Mesenchymal stem cell (in vitro differentiated cells and primary cell): ENCODE measurements around the gene CUL4B.
"Not testable (repeated sequence)": the region's sequence is repeated elsewhere in the genome, so short reads cannot be mapped to it uniquely, and the experiment has no call there.

Source experiments
- DNase-seq: peaks from one replicate; pipeline ENCODE4 v3.0.0-alpha.2; 2013
- H2AFZ ChIP-seq: one replicate; pipeline ENCODE4 v1.6.1; 2013; ENCODE audit warnings: low read depth, mild to moderate bottlenecking, control low read depth, inconsistent platforms, low read length, moderate library complexity
- H2AK5ac ChIP-seq: 2 replicates; pipeline ENCODE4 v1.6.1; 2013; ENCODE audit warnings: low read length, moderate library complexity, mild to moderate bottlenecking, inconsistent platforms; ENCODE audit not compliant: severe bottlenecking
- H2BK120ac ChIP-seq: one replicate; pipeline ENCODE4 v1.6.1; 2013; ENCODE audit warnings: low read depth, mild to moderate bottlenecking, inconsistent platforms, low read length, moderate library complexity
- H2BK12ac ChIP-seq, 2 experiments: one replicate each; pipeline ENCODE4 v1.6.1; 2013; ENCODE audit warnings: inconsistent platforms in 2 of 2, low read length in 2 of 2, mild to moderate bottlenecking in 2 of 2, moderate library complexity in 2 of 2, control low read depth in 1 of 2
- H2BK15ac ChIP-seq: one replicate; pipeline ENCODE4 v1.6.1; 2013; ENCODE audit warnings: mild to moderate bottlenecking, low read depth, inconsistent platforms; ENCODE audit not compliant: poor library complexity, severe bottlenecking
- H2BK5ac ChIP-seq: 2 replicates; pipeline ENCODE4 v1.6.1; 2013; ENCODE audit warnings: low read depth, mild to moderate bottlenecking, low read length, control low read depth, inconsistent platforms; ENCODE audit not compliant: poor library complexity, severe bottlenecking
- H3K14ac ChIP-seq, 2 experiments: one replicate each; pipeline ENCODE4 v1.6.1; 2013; ENCODE audit warnings: inconsistent platforms in 2 of 2, low read length in 2 of 2, control low read depth in 1 of 2, mild to moderate bottlenecking in 1 of 2, moderate library complexity in 1 of 2
- H3K18ac ChIP-seq, 2 experiments: one replicate each; pipeline ENCODE4 v1.6.1; 2013; ENCODE audit warnings: inconsistent platforms in 2 of 2, low read length in 2 of 2, control low read depth in 1 of 2, low read depth in 1 of 2, mild to moderate bottlenecking in 1 of 2
- H3K23ac ChIP-seq, 2 experiments: one replicate each; pipeline ENCODE4 v1.6.1; 2013; ENCODE audit warnings: inconsistent platforms in 2 of 2, low read length in 2 of 2, mild to moderate bottlenecking in 2 of 2, moderate library complexity in 2 of 2, control low read depth in 1 of 2
- H3K27ac ChIP-seq: 2 replicates; pipeline ENCODE4 v1.5.1; 2013; ENCODE audit warnings: mild to moderate bottlenecking, moderate library complexity, low read length, control low read depth, inconsistent platforms; ENCODE audit not compliant: poor library complexity, severe bottlenecking
- H3K27me3 ChIP-seq, 2 experiments: 2 replicates each; pipeline versions ENCODE4 v1.6.1 to v1.7.0; 2013; ENCODE audit warnings: low read length in 2 of 2, mild to moderate bottlenecking in 2 of 2, moderate library complexity in 2 of 2, control low read depth in 1 of 2, inconsistent platforms in 1 of 2; ENCODE audit not compliant: control insufficient read depth in 1 of 2, insufficient read depth in 1 of 2
- H3K36me3 ChIP-seq, 2 experiments: 2 replicates each; pipeline versions ENCODE4 v1.6.1 to v1.7.0; 2013; ENCODE audit warnings: low read length in 2 of 2, control low read depth in 1 of 2, inconsistent platforms in 1 of 2, low read depth in 1 of 2, mild to moderate bottlenecking in 1 of 2; ENCODE audit not compliant: insufficient read depth in 2 of 2, control insufficient read depth in 1 of 2
- H3K4ac ChIP-seq, 2 experiments: one replicate each; pipeline ENCODE4 v1.6.1; 2013; ENCODE audit warnings: inconsistent platforms in 2 of 2, low read length in 2 of 2, mild to moderate bottlenecking in 2 of 2, moderate library complexity in 2 of 2, control low read depth in 1 of 2, low read depth in 1 of 2
- H3K4me1 ChIP-seq: 2 replicates; pipeline ENCODE4 v1.6.1; 2013; ENCODE audit warnings: low read depth, low read length, control low read depth; ENCODE audit not compliant: control insufficient read depth, insufficient read depth
- H3K4me2 ChIP-seq: 2 replicates; pipeline ENCODE4 v1.6.1; 2013; ENCODE audit warnings: low read length, mild to moderate bottlenecking, inconsistent platforms; ENCODE audit not compliant: poor library complexity, severe bottlenecking
- H3K4me3 ChIP-seq, 2 experiments: 2 replicates each; pipeline versions ENCODE4 v1.5.1 to v1.7.0; 2013; ENCODE audit warnings: low read length in 2 of 2, mild to moderate bottlenecking in 2 of 2, control low read depth in 1 of 2, low read depth in 1 of 2; ENCODE audit not compliant: insufficient read depth in 1 of 2
- H3K79me1 ChIP-seq: replicated peaks from 2 replicates; pipeline ENCODE4 v1.6.1; 2013; ENCODE audit warnings: mild to moderate bottlenecking, control low read depth, low read length, inconsistent platforms; ENCODE audit not compliant: poor library complexity, severe bottlenecking
- H3K9ac ChIP-seq: 2 replicates; pipeline ENCODE4 v1.7.0; 2013; ENCODE audit warnings: mild to moderate bottlenecking, low read length, moderate library complexity
- H3K9me3 ChIP-seq: 2 replicates; pipeline ENCODE4 v1.7.0; 2013; ENCODE audit warnings: mild to moderate bottlenecking, low read length; ENCODE audit not compliant: control insufficient read depth
- H4K8ac ChIP-seq: one replicate; pipeline ENCODE4 v1.6.1; 2013; ENCODE audit warnings: inconsistent platforms, mild to moderate bottlenecking, low read length, moderate library complexity
- H4K91ac ChIP-seq: one replicate; pipeline ENCODE4 v1.6.1; 2013; ENCODE audit warnings: mild to moderate bottlenecking, low read length, inconsistent platforms
- WGBS: methylation state at CpG from one replicate; pipeline ENCODE4 v1.1.7; 2013; ENCODE audit warnings: mixed read lengths; 5-methylcytosine and 5-hydroxymethylcytosine counted together

Gene CUL4B

DNA sequence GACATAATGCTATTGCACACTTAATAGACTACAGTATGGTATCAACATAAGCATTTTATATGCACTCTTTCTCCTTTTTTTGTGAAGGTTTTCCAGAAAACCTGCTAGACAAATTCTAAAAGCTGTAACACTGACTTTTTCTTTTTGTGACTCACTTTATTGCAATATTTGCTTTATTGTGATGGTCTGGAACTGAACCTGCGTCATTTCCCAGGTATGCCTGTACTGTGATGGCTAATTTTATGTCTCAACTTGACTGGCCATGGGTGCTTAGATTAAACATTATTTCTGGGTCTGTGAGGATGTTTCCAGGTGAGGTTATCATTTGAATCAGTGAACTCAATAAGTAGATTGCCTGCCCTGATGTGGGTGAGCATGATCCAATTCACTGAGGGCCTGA lies 56.2 kb downstream of the CUL4B start:
- Histone ChIP-seq H3K27ac (no peak overlapping the region), H3K18ac (no peak overlapping the region), H3K4me3 (no peak overlapping the region), H3K79me1 (no peaks in the 10 kb centered on the region), H3K4me1 (no peaks in the 10 kb centered on the region), H4K91ac (no peak overlapping the region), H3K9me3 (no peaks in the 10 kb centered on the region), H3K23ac (no peak overlapping the region), H3K9ac (no peak overlapping the region), H3K27me3 (no peaks in the 10 kb centered on the region), H2BK12ac (no peak overlapping the region), H3K36me3 (no peaks in the 10 kb centered on the region), H2AK5ac (no peak overlapping the region), H3K4me2 (no peak overlapping the region), H4K8ac (no peak overlapping the region), H3K4ac (no peak overlapping the region), H2BK120ac (no peak overlapping the region), H2BK15ac (no peak overlapping the region), H3K14ac (no peak overlapping the region), H2AFZ (no peak overlapping the region), H2BK5ac (no peak overlapping the region)
- no peak for DNase-seq
- 84% methylated on average over 1 of the region's 1 CpG for WGBS

DNA sequence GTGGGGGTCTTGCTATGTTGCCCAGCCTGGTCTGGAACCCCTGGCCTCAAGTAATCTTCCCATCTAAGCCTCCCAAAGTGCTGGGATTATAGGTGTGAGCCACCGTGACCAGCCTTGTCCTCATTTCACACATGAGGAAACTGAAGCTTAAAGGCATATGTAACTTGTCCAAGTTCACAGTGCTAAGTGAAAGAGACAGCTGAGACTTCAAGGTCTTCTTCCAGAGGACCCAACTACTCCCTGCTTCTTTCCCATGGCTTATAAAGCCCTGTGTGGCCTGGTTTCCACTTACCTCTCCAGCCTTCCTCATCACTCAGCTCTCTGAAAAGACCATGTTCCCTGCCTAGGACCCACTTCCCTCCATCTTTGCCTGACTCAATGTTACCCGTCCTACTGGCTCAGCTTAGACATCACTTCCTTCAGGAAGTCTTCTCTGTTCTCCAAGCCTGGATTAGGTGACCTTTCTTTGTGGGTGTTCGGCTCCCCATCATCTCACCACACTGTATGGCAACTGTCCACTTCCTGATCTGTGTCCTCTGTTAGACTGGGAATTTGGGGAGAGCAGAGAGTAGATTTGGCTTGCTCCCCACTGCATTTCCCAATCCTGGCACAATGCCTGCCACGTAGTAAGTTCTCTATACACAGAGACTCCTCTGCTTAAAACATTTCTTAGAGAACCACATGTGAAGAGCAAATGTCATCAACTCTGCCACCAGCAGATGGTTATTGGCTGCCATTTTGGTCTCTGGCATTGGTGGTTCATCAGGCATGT lies 61.3 kb downstream of the CUL4B start:
- Histone ChIP-seq H4K91ac (no peak overlapping the region), H3K79me1 (no peaks in the 10 kb centered on the region), H3K27ac (no peak overlapping the region), H3K4me2 (no peak overlapping the region), H3K9ac (no peak overlapping the region), H2BK120ac (no peak overlapping the region), H2BK5ac (no peak overlapping the region), H2AK5ac (no peak overlapping the region), H3K14ac (no peak overlapping the region), H2AFZ (no peak overlapping the region), H3K4ac (no peak overlapping the region), H3K9me3 (no peaks in the 10 kb centered on the region), H3K18ac (no peak overlapping the region), H2BK12ac (no peak overlapping the region), H3K27me3 (no peaks in the 10 kb centered on the region), H3K4me3 (no peak overlapping the region), H3K36me3 (no peaks in the 10 kb centered on the region), H4K8ac (no peak overlapping the region), H3K4me1 (no peaks in the 10 kb centered on the region), H3K23ac (no peak overlapping the region), H2BK15ac (no peak overlapping the region)
- no peak for DNase-seq
- WGBS, result 88% methylated on average over 2 of the region's 4 CpGs

DNA sequence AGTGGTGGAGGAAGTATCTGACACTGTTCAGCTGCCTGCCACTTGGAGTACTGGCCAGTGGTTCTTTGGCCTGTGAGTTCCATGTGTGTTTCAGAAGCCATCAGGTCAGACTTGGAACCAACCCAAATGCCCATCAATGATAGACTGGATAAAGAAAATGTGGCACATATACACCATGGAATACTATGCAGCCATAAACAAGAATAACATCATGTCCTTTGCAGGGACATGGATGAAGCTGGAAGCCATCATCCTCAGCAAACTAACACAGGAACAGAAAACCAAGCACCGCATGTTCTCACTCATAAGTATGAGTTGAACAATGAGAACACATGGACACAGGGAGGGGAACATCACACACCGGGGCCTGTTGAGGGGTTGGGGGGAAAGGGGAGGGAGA lies 70.6 kb downstream of the CUL4B start:
- H3K36me3 ChIP-seq, H3K79me1 ChIP-seq, H2BK12ac ChIP-seq, H3K14ac ChIP-seq, H3K4me1 ChIP-seq, H3K4me2 ChIP-seq, H3K4ac ChIP-seq, H3K18ac ChIP-seq, H2BK120ac ChIP-seq, H3K27me3 ChIP-seq, H2BK15ac ChIP-seq, H3K4me3 ChIP-seq, H3K27ac ChIP-seq, H4K91ac ChIP-seq, H3K9me3 ChIP-seq, H2AK5ac ChIP-seq, DNase-seq, H2BK5ac ChIP-seq, H4K8ac ChIP-seq, H3K9ac ChIP-seq, H2AFZ ChIP-seq, H3K23ac ChIP-seq: not testable (repeated sequence)
- WGBS, result 100% methylated on average over 1 of the region's 2 CpGs

DNA sequence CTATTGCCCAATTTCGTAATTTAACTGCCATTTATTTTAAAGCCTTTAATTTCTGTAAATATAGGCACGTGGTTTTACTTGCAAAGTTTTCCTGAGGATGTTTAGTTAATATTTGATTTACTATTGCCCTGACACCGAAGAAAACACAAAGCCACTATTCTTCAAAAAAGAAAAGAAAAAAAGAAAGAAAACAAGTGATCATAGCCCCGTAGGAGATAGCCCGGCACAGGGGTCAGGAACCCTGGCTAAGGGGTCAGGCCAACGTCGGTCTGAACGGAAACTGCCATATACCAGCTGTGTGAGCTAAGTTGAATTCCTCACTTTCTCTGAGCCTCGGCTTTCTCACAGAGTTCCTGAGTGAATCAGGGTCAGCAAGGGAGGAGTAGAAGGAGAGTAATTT lies 74.0 kb downstream of the CUL4B start:
- 65% methylated on average over 7 of the region's 9 CpGs for WGBS
- Histone ChIP-seq H4K91ac (no peak overlapping the region), H4K8ac (no peak overlapping the region), H3K4me1 (peaks cover 2% of the 10 kb centered on the region), H3K14ac (no peak overlapping the region), H3K36me3 (no peaks in the 10 kb centered on the region), H3K79me1 (no peaks in the 10 kb centered on the region), H3K27me3 (peaks cover 0 to 3% of the 10 kb centered on the region in 2 experiments), H2BK15ac (no peak overlapping the region), H3K23ac (no peak overlapping the region), H3K4me3 (no peak overlapping the region), H2BK12ac (no peak overlapping the region), H3K4ac (no peak overlapping the region), H3K18ac (no peak overlapping the region), H2AK5ac (no peak overlapping the region), H3K4me2 (peak overlapping the region; percentile 54), H2BK120ac (no peak overlapping the region), H2BK5ac (no peak overlapping the region), H3K9ac (no peak overlapping the region), H3K27ac (no peak overlapping the region), H3K9me3 (no peaks in the 10 kb centered on the region), H2AFZ (no peak overlapping the region)
- no peak for DNase-seq
